Measurements from ENCODE around the gene SOX2.
"Not testable (repeated sequence)": the region's sequence is repeated elsewhere in the genome, so short reads cannot be mapped to it uniquely, and the experiment has no call there.

SOX2 gene

GRCh38 chr3:181757694-181758306 is 46.1 kb downstream of the SOX2 start:
- Histone ChIP-seq H3K9me3 (ENCODE audit: insufficient read depth, low read length) (no peaks in the 10 kb centered on the region), H2AFZ (ENCODE audit: low read depth, low read length) (no peak overlapping the region), H3K4me1 (ENCODE audit: low read length) (no peaks in the 10 kb centered on the region), H3K36me3 (replicated peaks; ENCODE audit: low read depth, low read length) (no peaks in the 10 kb centered on the region), H3K27me3 (ENCODE audit: low read depth, low read length) (no peaks in the 10 kb centered on the region), H3K27ac (ENCODE audit: low read length) (no peak overlapping the region), H3K4me3 (ENCODE audit: low read length) (no peak overlapping the region), H3K79me2 (ENCODE audit: low read length) (no peaks in the 10 kb centered on the region), H4K20me1 (ENCODE audit: insufficient read depth, low read length) (no peaks in the 10 kb centered on the region), H3K9ac (ENCODE audit: low read length) (no peak overlapping the region), H3K4me2 (ENCODE audit: low read length) (no peak overlapping the region)
- TF ChIP-seq EZH2phosphoT487 (IDR thresholded peaks at IDR 0.05; ENCODE audit: low read depth) (no peak), CTCF (IDR thresholded peaks at IDR 0.05; ENCODE audit: low read depth, low read length) (no peak)

- Histone ChIP-seq H3K4me2 (ENCODE audit: low read length) (no peak overlapping the region), H3K79me2 (ENCODE audit: low read length) (no peaks in the 10 kb centered on the region), H3K36me3 (replicated peaks; ENCODE audit: low read depth, low read length) (no peaks in the 10 kb centered on the region), H4K20me1 (ENCODE audit: insufficient read depth, low read length) (no peaks in the 10 kb centered on the region), H3K27me3 (ENCODE audit: low read depth, low read length) (no peaks in the 10 kb centered on the region), H3K9me3 (ENCODE audit: insufficient read depth, low read length) (no peaks in the 10 kb centered on the region), H3K4me1 (ENCODE audit: low read length) (no peaks in the 10 kb centered on the region), H3K27ac (ENCODE audit: low read length) (no peak overlapping the region), H3K9ac (ENCODE audit: low read length) (no peak overlapping the region), H3K4me3 (ENCODE audit: low read length) (no peak overlapping the region), H2AFZ (ENCODE audit: low read depth, low read length) (no peak overlapping the region)
- TF ChIP-seq CTCF (IDR thresholded peaks at IDR 0.05; ENCODE audit: low read depth, low read length) = no peak
- TF ChIP-seq EZH2phosphoT487 (IDR thresholded peaks at IDR 0.05; ENCODE audit: low read depth) = no peak
Observed at GRCh38 chr3:181761906-181762305, 50.2 kb downstream of the SOX2 start.

- H3K27ac ChIP-seq (ENCODE audit: low read length); H4K20me1 ChIP-seq (ENCODE audit: insufficient read depth, low read length); H3K36me3 ChIP-seq (replicated peaks; ENCODE audit: low read depth, low read length); H3K9ac ChIP-seq (ENCODE audit: low read length); H3K4me3 ChIP-seq (ENCODE audit: low read length); H3K4me2 ChIP-seq (ENCODE audit: low read length); H3K27me3 ChIP-seq (ENCODE audit: low read depth, low read length); H3K9me3 ChIP-seq (ENCODE audit: insufficient read depth, low read length); H3K4me1 ChIP-seq (ENCODE audit: low read length); H3K79me2 ChIP-seq (ENCODE audit: low read length); H2AFZ ChIP-seq (ENCODE audit: low read depth, low read length): not testable (repeated sequence)
Observed at GRCh38 chr3:181764033-181764432, 52.3 kb downstream of the SOX2 start.

Measured in OCI-LY3 (cell line).